PC-9 (cell line): ENCODE data around the gene KRT6B. TPM values are rescaled to one million over a fixed set of nuclear protein-coding genes. Genes with fewer than 3 reads are reported as not detected.
"Not testable (repeated sequence)": the region's sequence is repeated elsewhere in the genome, so short reads cannot be mapped to it uniquely, and the experiment has no call there.

ENCODE experiments used
- Bru-seq: library from RNA; stranded (reverse); fragments of 400-500 nt; gene quantifications from one replicate; lab custom pipeline; 2021; lab: Mats Ljungman, UMichigan
- BruChase-seq, 2 experiments: library from RNA; stranded (reverse); fragments of 400-500 nt; gene quantifications; one replicate each; lab custom pipeline; 2021; lab: Mats Ljungman, UMichigan
- BruUV-seq: library from RNA; stranded (reverse); fragments of 400-500 nt; replicated peaks from 2 replicates; lab custom pipeline; 2021; lab: Mats Ljungman, UMichigan
- CTCF ChIA-PET: fragments of 300-600 bp; sonication (Branson Sonifier 250); formaldehyde crosslinking; loops from one replicate; lab custom pipeline; 2022; ENCODE audit warnings: antibody characterized with exemption; lab: Charles Lee
- POLR2A ChIA-PET: fragments of 300-600 bp; sonication (Branson Sonifier 250); formaldehyde crosslinking; loops from one replicate; lab custom pipeline; 2022; ENCODE audit warnings: antibody characterized with exemption; ENCODE audit not compliant: unreplicated experiment; lab: Charles Lee
- DNase-seq, 2 experiments: peaks; one replicate each; pipeline versions ENCODE4 v3.0.0 to v3.0.0-alpha.2; 2015 to 2022; ENCODE audit warnings: mixed read lengths in 1 of 2
- H2AFZ ChIP-seq: fragments of 200-600 bp; sonication (generic); 2 replicates; pipeline ENCODE4 v1.8.1; 2017; ENCODE audit warnings: antibody characterized with exemption
- H3F3A ChIP-seq: fragments of 200-600 bp; sonication (generic); 2 replicates; pipeline ENCODE4 v1.8.1; 2017; ENCODE audit warnings: antibody characterized with exemption, mild to moderate bottlenecking, low read depth; ENCODE audit not compliant: insufficient read depth
- H3K27ac ChIP-seq: fragments of 200-600 bp; sonication (generic); 2 replicates; pipeline ENCODE4 v1.6.1; 2016; ENCODE audit warnings: mixed run types
- H3K27me3 ChIP-seq: fragments of 200-600 bp; sonication (generic); 2 replicates; pipeline ENCODE4 v1.6.1; 2016; ENCODE audit warnings: low read depth, mixed run types; ENCODE audit not compliant: insufficient read depth
- H3K36me3 ChIP-seq: fragments of 200-600 bp; sonication (generic); 2 replicates; pipeline ENCODE4 v1.6.1; 2016; ENCODE audit warnings: low read depth, mixed run types
- H3K4me1 ChIP-seq: fragments of 200-600 bp; sonication (generic); replicated peaks from 2 replicates; pipeline ENCODE4 v1.6.1; 2016; ENCODE audit warnings: mixed run types; ENCODE audit not compliant: insufficient read depth
- H3K4me2 ChIP-seq: fragments of 200-600 bp; sonication (generic); 2 replicates; pipeline ENCODE4 v1.6.1; 2017; ENCODE audit warnings: mixed run types
- H3K4me3 ChIP-seq: fragments of 200-600 bp; sonication (generic); 2 replicates; pipeline ENCODE4 v1.6.1; 2016; ENCODE audit warnings: mixed run types
- H3K79me2 ChIP-seq: fragments of 200-600 bp; sonication (generic); 2 replicates; pipeline ENCODE4 v1.6.1; 2017; ENCODE audit warnings: low read depth, mixed run types
- H3K9me2 ChIP-seq: fragments of 200-600 bp; sonication (generic); 2 replicates; pipeline ENCODE4 v1.8.1; 2017; ENCODE audit warnings: mild to moderate bottlenecking; ENCODE audit not compliant: insufficient read depth
- H3K9me3 ChIP-seq: fragments of 200-600 bp; sonication (generic); 2 replicates; pipeline ENCODE4 v1.8.1; 2016; ENCODE audit warnings: low read depth; ENCODE audit not compliant: insufficient read depth
- H4K20me1 ChIP-seq: fragments of 200-600 bp; sonication (generic); 2 replicates; pipeline ENCODE4 v1.8.1; 2017; ENCODE audit not compliant: insufficient read depth
- EZH2 ChIP-seq: fragments of 200-600 bp; sonication (generic); IDR thresholded peaks from 2 replicates; pipeline ENCODE4 v1.8.0; 2017; ENCODE audit warnings: antibody characterized with exemption, low read depth
- intact Hi-C: fragments of 100-400 bp; cut with micrococcal nuclease; formaldehyde crosslinking; loops from one replicate; pipeline ENCODE4 v1.10.0; 2022; ENCODE audit not compliant: unreplicated experiment
- long read RNA-seq: library from polyadenylated mRNA; stranded (forward); transcript quantifications from one replicate; pipeline ENCODE4 v2.0.0, GENCODE V29; 2022
- total RNA-seq: library from RNA; stranded (reverse); gene quantifications from 2 replicates; pipeline ENCODE4 v1.2.3, GENCODE V29; 2021
- TF ChIP-seq, protein P1 (sequence below): fragments of 200-600 bp; sonication (generic); conservative IDR thresholded peaks from 2 replicates; pipeline ENCODE4 v1.6.1; 2017; ENCODE audit warnings: mixed run types, antibody characterized with exemption, mild to moderate bottlenecking, moderate library complexity

KRT6B gene
- total RNA-seq (0.98 and 1.1 TPM in 2 replicates), Bru-seq, nascent RNA (percentile 10 among the genes with signal in this experiment), BruChase-seq, experiment 1, labeled RNA remaining after a 2-hour chase (percentile 13 among the genes with signal in this experiment), BruChase-seq, experiment 2, labeled RNA remaining after a 6-hour chase (percentile 46 among the genes with signal in this experiment)
- long read RNA-seq, partial matches to known transcripts = 0 of 1 reads
- long read RNA-seq, other reads (novel, unspliced or antisense) = 1 of 1 reads

DNA sequence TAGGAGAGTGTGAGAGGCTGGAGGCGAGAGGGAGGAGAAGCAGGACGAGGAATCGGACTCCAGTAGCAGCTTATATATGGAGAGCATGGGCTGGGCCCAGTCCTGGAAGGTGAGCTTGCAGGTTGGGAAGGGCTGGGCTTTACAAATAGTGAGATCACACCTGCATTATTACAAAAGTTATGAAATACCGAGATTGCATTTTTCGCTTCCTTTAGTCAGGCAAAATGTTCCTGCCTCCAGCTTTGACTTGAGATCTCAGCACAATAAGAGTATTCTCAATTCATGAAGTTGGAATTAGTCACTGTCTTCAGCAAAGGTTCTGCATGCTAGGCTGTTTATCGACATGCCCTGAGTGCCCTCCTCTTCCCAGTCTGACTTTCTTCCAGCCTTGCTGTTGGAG, at the start of gene KRT6B:
KRT6B (minus strand) TSS at position 46 of the 400 bp plus-strand sequence. CDS start 68 bp downstream, outside the sequence.
- peak within 1 kb of the TSS; percentile 62; the same call in 1 of the 2 replicates for H2AFZ ChIP-seq
- H3K9me3 ChIP-seq = no peaks in the 10 kb centered on the region
- intact Hi-C loops = no loop called here
- peaks cover 47% of the 10 kb centered on the region for H3K4me1 ChIP-seq
- DNase-seq = peak in 1 of 2 experiments; percentile 81
- ChIA-PET POLR2A (interaction anchor here (0.7 kb wide), 1 partner anchor 303 kb away, joined by 4 read pairs; no protein-coding TSS in a partner anchor), CTCF (no interaction called here)
- no peaks in the 10 kb centered on the region for H3K9me2 ChIP-seq
- TF ChIP-seq, protein P1, sequence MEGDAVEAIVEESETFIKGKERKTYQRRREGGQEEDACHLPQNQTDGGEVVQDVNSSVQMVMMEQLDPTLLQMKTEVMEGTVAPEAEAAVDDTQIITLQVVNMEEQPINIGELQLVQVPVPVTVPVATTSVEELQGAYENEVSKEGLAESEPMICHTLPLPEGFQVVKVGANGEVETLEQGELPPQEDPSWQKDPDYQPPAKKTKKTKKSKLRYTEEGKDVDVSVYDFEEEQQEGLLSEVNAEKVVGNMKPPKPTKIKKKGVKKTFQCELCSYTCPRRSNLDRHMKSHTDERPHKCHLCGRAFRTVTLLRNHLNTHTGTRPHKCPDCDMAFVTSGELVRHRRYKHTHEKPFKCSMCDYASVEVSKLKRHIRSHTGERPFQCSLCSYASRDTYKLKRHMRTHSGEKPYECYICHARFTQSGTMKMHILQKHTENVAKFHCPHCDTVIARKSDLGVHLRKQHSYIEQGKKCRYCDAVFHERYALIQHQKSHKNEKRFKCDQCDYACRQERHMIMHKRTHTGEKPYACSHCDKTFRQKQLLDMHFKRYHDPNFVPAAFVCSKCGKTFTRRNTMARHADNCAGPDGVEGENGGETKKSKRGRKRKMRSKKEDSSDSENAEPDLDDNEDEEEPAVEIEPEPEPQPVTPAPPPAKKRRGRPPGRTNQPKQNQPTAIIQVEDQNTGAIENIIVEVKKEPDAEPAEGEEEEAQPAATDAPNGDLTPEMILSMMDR = no peak
- TF ChIP-seq EZH2 = no peak
- H3K79me2 ChIP-seq = no peaks in the 10 kb centered on the region
- H3K27ac ChIP-seq = peak within 1 kb of the TSS; percentile 80
- H3K4me2 ChIP-seq = peak within 1 kb of the TSS; percentile 72
- peaks cover 25% of the 10 kb centered on the region for H3F3A ChIP-seq
- no peaks in the 10 kb centered on the region for H3K36me3 ChIP-seq
- no TSS peak for BruUV-seq
- H4K20me1 ChIP-seq = no peaks in the 10 kb centered on the region
- H3K4me3 ChIP-seq = no peak within 1 kb of the TSS
- H3K27me3 ChIP-seq = no peaks in the 10 kb centered on the region

GRCh38 chr12:52501490-52501889, 49.5 kb upstream of the KRT6B start:
- BruUV-seq = no TSS peak
- ChIA-PET POLR2A (interaction anchor here (0.7 kb wide), 1 partner anchor 21 kb away, joined by 8 read pairs; no protein-coding TSS in a partner anchor), CTCF (interaction anchor here (0.6 kb wide), 1 partner anchor 12 kb away, joined by 4 read pairs; no protein-coding TSS in a partner anchor)
- H3F3A ChIP-seq = peaks cover 4% of the 10 kb centered on the region; the same call in 1 of the 2 replicates
- no peak overlapping the region for H3K27ac ChIP-seq
- 0 out of 2 replicates have a peak, but pooled peaks cover 10% of the 10 kb centered on the region for H3K9me3 ChIP-seq
- no peak overlapping the region for H3K4me3 ChIP-seq
- H3K36me3 ChIP-seq = no peaks in the 10 kb centered on the region
- no peak overlapping the region for H2AFZ ChIP-seq
- H3K9me2 ChIP-seq = no peaks in the 10 kb centered on the region
- H3K79me2 ChIP-seq = no peaks in the 10 kb centered on the region
- intact Hi-C loops = no loop called here
- TF ChIP-seq, protein P1 = no peak
- no peak for TF ChIP-seq EZH2
- no peaks in the 10 kb centered on the region for H3K27me3 ChIP-seq
- no peak for DNase-seq
- H3K4me1 ChIP-seq = peaks cover 8% of the 10 kb centered on the region; the same call in 1 of the 2 replicates
- no peak overlapping the region for H3K4me2 ChIP-seq
- H4K20me1 ChIP-seq = no peaks in the 10 kb centered on the region

DNA sequence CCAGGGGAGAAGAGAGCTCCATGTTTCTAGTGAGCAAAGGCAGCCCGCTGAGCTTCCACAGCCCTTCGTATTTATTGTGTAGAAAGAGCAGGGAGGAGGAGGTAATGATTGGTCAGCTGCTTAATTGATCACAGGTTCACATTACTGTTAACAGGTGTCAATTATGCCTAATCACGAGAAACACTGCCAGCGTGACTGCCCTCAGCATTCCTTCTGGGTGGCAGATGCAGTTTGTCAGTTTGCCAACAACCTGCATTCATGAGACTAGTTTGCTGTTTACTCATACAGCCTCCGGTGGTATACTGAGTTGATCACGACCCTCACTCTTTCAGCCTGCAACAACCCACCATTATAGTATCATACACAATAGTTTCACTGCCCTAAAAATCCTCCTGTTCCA, 48.6 kb upstream of the KRT6B start:
- intact Hi-C loops, H3K4me3 ChIP-seq, H3K27me3 ChIP-seq, BruUV-seq, H3K9me2 ChIP-seq, POLR2A ChIA-PET, CTCF ChIA-PET, H3K4me2 ChIP-seq, DNase-seq, H3K79me2 ChIP-seq, H2AFZ ChIP-seq, H3K36me3 ChIP-seq, H4K20me1 ChIP-seq, H3K27ac ChIP-seq, H3K9me3 ChIP-seq: not testable (repeated sequence)
- Histone ChIP-seq H3K4me1 (peaks cover 17% of the 10 kb centered on the region), H3F3A (peaks cover 12% of the 10 kb centered on the region; the same call in 1 of the 2 replicates)
